Thyroid gland (tissue), 4 donors: ENCODE results near the gene VOPP1. TPM values are rescaled to one million over a fixed set of nuclear protein-coding genes. Genes with fewer than 3 reads are reported as not detected.

Experiments used
- DNase-seq, 2 donors: peaks; one replicate each; pipeline ENCODE4 v3.0.0-alpha.2; 2019
- H3K27ac ChIP-seq, 3 donors: fragments of 200-600 bp; sonication (generic); 1 replicate in 2 of 3; 2 replicates in 1 of 3; pipeline ENCODE4 v1.5.1; 2016 to 2019; ENCODE audit warnings: mild to moderate bottlenecking in 1 of 3, moderate library complexity in 1 of 3
- H3K27me3 ChIP-seq: fragments of 200-600 bp; sonication (generic); one replicate; pipeline ENCODE4 v1.5.1; 2019
- H3K36me3 ChIP-seq, 2 donors: fragments of 200-600 bp; sonication (generic); one replicate each; pipeline ENCODE4 v1.5.1; 2016 to 2019
- H3K4me1 ChIP-seq, 2 donors: fragments of 200-600 bp; sonication (generic); one replicate each; pipeline ENCODE4 v1.5.1; 2017 to 2019
- H3K4me3 ChIP-seq, 3 donors: fragments of 200-600 bp; sonication (generic); replicated peaks in 1 of 3; 1 replicate in 2 of 3; 2 replicates in 1 of 3; pipeline ENCODE4 v1.5.1; 2016; ENCODE audit warnings: mild to moderate bottlenecking in 1 of 3
- H3K9me3 ChIP-seq: fragments of 200-600 bp; sonication (generic); one replicate; pipeline ENCODE4 v1.5.1; 2017
- POLR2A ChIP-seq, 2 donors: fragments of 450-650 bp; IDR thresholded peaks; one replicate each; pipeline ENCODE4 v1.6.1; 2017; ENCODE audit warnings: antibody characterized with exemption in 2 of 2, mild to moderate bottlenecking in 2 of 2, moderate library complexity in 1 of 2
- WGBS, 2 donors: methylation state at CpG; one replicate each; pipeline ENCODE4 v1.1.5; 2017; 5-methylcytosine and 5-hydroxymethylcytosine counted together
- intact Hi-C: fragments of 100-400 bp; cut with DNase I; formaldehyde crosslinking; loops from one replicate; pipeline ENCODE4 v1.15.1; 2023
- total RNA-seq, 4 donors: library from RNA; depleted of rRNA; stranded (reverse); fragments of >200 nt; gene quantifications; one replicate each; pipeline ENCODE4 v1.2.3, GENCODE V29; 2016
- TF ChIP-seq, protein P1 (sequence below), 6 experiments: fragments of 200-600 bp in 3 of 6; fragments of 450-650 bp in 3 of 6; sonication (generic) in 3 of 6; IDR thresholded peaks; one replicate each; pipeline ENCODE4 v1.5.1; 2016 to 2019; ENCODE audit warnings: antibody characterized with exemption in 6 of 6, mild to moderate bottlenecking in 2 of 6, inconsistent platforms in 1 of 6, moderate library complexity in 1 of 6

VOPP1 gene
- total RNA-seq, 4 donors from 2014 or later: 42.6 to 58.0 (median 46.2) TPM

DNA sequence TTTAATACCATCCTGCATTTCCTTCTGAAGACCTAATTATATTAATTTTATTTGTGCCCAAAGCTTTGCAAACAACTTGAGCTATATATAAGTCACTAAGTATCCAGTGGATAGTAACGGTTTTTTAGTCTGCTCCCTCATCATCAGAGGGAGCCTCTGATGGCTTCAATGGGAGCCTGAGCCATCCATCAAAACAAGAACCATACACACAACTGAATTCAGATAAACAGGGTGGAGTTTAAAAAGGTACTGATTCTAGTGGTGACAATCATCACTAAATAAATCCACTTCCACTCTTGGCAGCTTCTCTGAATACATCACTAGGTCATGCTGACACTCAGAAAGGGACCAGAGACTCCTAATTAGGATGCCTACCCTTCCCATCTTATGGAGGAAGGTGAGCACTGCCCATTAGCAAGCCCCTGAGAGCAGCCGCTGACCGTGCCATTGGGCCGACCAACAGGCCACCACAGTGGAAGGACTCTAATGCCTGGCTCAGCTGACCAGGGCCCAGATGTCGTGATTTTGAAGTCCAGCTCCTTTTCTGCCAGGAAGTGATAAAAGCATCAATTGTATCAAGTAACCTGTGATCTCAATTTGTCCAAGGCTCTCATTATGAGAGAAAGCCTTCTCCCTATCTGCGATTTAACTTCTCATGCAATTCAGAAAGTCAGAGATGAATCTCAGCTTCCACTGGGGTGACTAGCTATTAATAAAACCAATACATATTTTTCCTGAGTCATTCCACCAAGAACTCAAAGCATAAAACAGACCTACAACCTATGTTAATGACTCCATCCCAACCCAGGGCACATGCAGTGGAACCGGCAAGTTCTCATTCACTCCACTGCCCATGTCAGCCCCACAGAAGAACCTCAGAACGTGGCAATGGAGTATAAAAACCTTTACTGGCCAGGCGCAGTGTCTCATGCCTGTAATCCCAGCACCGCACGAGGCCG is 13.1 kb downstream of the VOPP1 start:
- Histone ChIP-seq H3K36me3 (no peaks in the 10 kb centered on the region), H3K27ac (no peak overlapping the region), H3K4me3 (no peak overlapping the region), H3K4me1 (peaks cover 0 to 3% of the 10 kb centered on the region in 2 donors), H3K9me3 (no peaks in the 10 kb centered on the region), H3K27me3 (no peaks in the 10 kb centered on the region)
- intact Hi-C loops: no loop called here
- 79 to 91% methylated on average over 11 to 12 of the region's 12 CpGs for WGBS, 2 donors
- no peak for DNase-seq
- TF ChIP-seq, protein P1, sequence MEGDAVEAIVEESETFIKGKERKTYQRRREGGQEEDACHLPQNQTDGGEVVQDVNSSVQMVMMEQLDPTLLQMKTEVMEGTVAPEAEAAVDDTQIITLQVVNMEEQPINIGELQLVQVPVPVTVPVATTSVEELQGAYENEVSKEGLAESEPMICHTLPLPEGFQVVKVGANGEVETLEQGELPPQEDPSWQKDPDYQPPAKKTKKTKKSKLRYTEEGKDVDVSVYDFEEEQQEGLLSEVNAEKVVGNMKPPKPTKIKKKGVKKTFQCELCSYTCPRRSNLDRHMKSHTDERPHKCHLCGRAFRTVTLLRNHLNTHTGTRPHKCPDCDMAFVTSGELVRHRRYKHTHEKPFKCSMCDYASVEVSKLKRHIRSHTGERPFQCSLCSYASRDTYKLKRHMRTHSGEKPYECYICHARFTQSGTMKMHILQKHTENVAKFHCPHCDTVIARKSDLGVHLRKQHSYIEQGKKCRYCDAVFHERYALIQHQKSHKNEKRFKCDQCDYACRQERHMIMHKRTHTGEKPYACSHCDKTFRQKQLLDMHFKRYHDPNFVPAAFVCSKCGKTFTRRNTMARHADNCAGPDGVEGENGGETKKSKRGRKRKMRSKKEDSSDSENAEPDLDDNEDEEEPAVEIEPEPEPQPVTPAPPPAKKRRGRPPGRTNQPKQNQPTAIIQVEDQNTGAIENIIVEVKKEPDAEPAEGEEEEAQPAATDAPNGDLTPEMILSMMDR (IDR thresholded peaks at IDR 0.05): no peak
- no peak for TF ChIP-seq POLR2A (IDR thresholded peaks at IDR 0.05)

DNA sequence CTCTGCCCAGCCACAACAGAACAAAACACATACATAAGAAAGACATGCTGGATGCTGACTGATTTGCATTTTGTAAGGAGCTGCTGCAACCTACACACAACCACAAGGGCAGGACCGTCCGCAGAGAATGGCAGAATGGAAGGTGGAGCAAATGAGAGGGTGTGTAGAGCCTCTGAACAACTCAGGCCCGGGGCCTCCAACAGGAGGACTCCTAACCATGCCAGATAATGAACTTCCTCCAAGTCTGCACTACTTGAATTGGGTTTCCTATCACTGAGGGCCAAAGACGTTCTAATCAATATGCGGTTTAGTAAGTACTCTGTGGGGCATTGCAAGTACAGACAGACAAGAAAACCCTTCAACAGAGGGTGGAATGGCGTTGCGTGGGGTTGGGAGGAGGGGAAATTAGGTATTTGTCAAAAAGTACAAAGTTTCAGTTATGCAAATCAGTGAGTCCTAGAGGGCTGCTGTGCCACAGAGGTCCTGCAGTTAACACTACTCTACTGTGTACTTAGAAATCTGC is 14.6 kb downstream of the VOPP1 start:
- no peak overlapping the region for H3K4me3 ChIP-seq
- no peak overlapping the region for H3K27ac ChIP-seq
- no peak for TF ChIP-seq POLR2A (IDR thresholded peaks at IDR 0.05)
- TF ChIP-seq, protein P1 (IDR thresholded peaks at IDR 0.05): no peak
- H3K9me3 ChIP-seq: no peaks in the 10 kb centered on the region
- intact Hi-C loops: no loop called here
- H3K36me3 ChIP-seq: no peaks in the 10 kb centered on the region
- no peak for DNase-seq
- peaks cover 5 to 13% of the 10 kb centered on the region in 2 donors for H3K4me1 ChIP-seq
- 78 to 81% methylated on average over 7 of the region's 7 CpGs for WGBS, 2 donors
- no peaks in the 10 kb centered on the region for H3K27me3 ChIP-seq

DNA sequence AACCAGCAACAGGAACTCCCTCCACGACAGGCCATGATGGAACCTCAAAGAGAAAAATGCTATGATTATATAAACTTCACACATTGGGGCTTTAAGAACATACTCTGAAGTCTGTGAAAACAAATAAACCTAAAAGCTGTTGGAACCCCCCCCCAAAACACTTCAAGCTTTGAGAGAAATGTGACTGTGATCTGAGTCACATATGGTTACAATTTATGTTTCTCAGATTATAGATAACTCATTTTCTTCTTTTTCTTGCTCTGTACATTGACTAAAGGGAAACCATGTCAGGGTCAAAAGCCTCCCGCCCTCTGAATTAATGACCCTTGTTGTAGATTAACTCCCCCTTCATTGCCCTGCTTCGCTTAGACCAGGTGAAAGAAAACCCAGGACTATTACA is 15.8 kb downstream of the VOPP1 start:
- Histone ChIP-seq H3K4me3 (no peak overlapping the region), H3K36me3 (no peaks in the 10 kb centered on the region), H3K4me1 (peaks cover 8 to 19% of the 10 kb centered on the region in 2 donors), H3K9me3 (no peaks in the 10 kb centered on the region), H3K27me3 (no peaks in the 10 kb centered on the region), H3K27ac (no peak overlapping the region)
- intact Hi-C loops: no loop called here
- WGBS, 2 donors: 87 to 90% methylated on average over 3 of the region's 3 CpGs
- TF ChIP-seq, protein P1 (IDR thresholded peaks at IDR 0.05): no peak
- TF ChIP-seq POLR2A (IDR thresholded peaks at IDR 0.05): no peak
- no peak for DNase-seq

- DNase-seq: no peak
- no peaks in the 10 kb centered on the region for H3K27me3 ChIP-seq
- intact Hi-C loops: no loop called here
- H3K27ac ChIP-seq: no peak overlapping the region
- WGBS, 2 donors: 87 to 88% methylated on average over 1 of the region's 1 CpG
- peaks cover 8 to 19% of the 10 kb centered on the region in 2 donors for H3K4me1 ChIP-seq
- H3K9me3 ChIP-seq: no peaks in the 10 kb centered on the region
- H3K36me3 ChIP-seq: no peaks in the 10 kb centered on the region
- H3K4me3 ChIP-seq: no peak overlapping the region
- no peak for TF ChIP-seq POLR2A (IDR thresholded peaks at IDR 0.05)
- TF ChIP-seq, protein P1 (IDR thresholded peaks at IDR 0.05): no peak
These were observed 16.3 kb downstream of the VOPP1 start for GRCh38 chr7:55556031-55556430.

- Histone ChIP-seq H3K36me3 (no peaks in the 10 kb centered on the region), H3K27me3 (no peaks in the 10 kb centered on the region), H3K27ac (no peak overlapping the region), H3K4me3 (no peak overlapping the region), H3K4me1 (peaks cover 8 to 19% of the 10 kb centered on the region in 2 donors), H3K9me3 (no peaks in the 10 kb centered on the region)
- no peak for DNase-seq
- intact Hi-C loops: no loop called here
- 85 to 89% methylated on average over 7 of the region's 7 CpGs for WGBS, 2 donors
- TF ChIP-seq, protein P1 (IDR thresholded peaks at IDR 0.05): no peak
- TF ChIP-seq POLR2A (IDR thresholded peaks at IDR 0.05): no peak
These were observed 17.1 kb downstream of the VOPP1 start for GRCh38 chr7:55555160-55555559.
